Activated T-cell treated with anti-CD3 and anti-CD28 coated beads for 24 hours (primary cell): Measurements from ENCODE around the gene CEACAM5.

Experiments used
- DNase-seq: peaks from one replicate; pipeline ENCODE4 v3.0.0-alpha.2; 2020; ENCODE audit warnings: low read depth

The CEACAM5 gene

GRCh38 chr19:41708481-41708880, at the start of gene CEACAM5:
Gene CEACAM5, plus strand, starts transcription at chr19:41708626. Its CDS starts 106 bp downstream, at chr19:41708732.
- no peak for DNase-seq

DNA sequence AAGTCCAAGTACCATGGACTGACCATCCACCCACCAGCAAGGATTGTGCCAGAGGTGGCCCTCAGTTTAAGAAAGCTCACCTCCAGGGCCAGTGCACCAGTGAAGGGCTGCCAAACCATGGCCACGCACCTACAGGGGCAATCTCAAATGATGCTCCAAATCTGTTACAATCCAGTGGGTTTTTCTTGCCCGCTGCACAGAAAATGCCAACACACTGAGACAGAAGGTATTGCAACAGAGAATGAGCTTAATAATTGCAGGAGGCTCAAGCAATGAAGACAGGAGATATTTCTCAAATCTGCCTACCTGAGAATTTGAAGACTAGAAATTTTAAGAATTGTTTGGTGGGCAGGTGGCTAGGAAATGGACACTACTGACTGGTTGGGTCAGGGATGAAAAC, 42.4 kb upstream of the CEACAM5 start:
- no peak for DNase-seq

DNA sequence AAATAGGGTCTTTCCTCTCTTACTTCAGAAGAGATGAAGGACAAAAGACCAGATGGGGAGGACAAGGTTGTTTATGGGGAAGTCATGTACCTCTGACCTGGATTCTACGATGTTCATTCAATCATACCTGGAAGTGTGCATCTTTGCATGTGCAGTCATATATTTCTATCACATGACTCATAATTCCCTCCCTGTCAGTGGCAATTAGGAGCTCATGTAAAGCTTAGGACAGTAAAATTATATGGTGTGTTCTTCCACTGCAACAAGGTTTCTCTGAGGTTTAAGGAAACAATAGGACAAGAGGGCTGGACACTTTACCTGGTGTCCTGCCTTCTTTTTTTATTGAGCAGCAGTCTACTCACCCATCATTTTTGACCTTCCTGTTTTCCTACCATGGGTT, 40.1 kb upstream of the CEACAM5 start:
- no peak for DNase-seq

DNA sequence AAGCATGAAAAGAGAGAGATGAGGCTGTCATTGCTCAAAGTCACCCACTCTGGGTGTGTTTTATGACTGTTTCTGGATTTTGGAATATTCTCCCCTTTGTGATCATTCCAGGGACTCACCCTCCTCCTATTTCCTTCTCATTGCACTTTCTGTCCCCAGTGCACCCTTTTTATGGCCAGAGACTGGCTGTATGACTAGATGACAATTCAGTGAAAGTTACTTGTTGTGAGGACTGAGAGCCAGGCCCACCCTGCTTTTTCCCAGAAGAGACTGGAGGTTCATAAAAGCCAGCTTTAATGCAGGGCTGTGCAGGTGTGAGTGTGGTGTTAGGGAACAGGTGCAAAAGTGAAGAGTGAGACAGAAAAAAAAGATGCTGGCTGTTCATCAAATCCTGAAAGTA, 37.7 kb upstream of the CEACAM5 start:
- DNase-seq: no peak

GRCh38 chr19:41671486-41671885, 36.9 kb upstream of the CEACAM5 start:
- no peak for DNase-seq

DNA sequence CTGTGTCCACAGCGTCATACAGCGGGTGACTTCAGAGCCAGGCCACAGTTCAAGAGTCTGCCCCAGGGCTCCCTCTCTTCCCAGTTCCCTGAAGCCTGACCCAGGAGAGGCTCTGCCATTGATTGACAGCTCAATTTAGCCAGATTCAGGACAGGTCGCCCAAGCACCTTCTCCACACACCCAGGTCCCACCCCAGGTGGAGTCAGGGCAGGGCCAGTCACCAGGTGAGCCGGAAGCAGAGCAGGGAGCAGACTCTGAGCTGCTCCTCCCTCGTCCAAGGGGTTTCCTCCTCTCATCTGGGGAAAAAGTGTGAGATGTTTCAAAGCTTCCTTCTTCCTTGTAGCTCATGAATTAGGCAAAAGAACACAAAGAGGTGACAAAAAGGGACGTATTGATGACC, 26.0 kb upstream of the CEACAM5 start:
- DNase-seq: no peak

- DNase-seq: no peak
Observed at GRCh38 chr19:41687419-41687818, 21.0 kb upstream of the CEACAM5 start.

- DNase-seq: no peak
Observed at GRCh38 chr19:41688098-41688497, 20.3 kb upstream of the CEACAM5 start, which contains the start of gene CEACAM7. Gene CEACAM7, minus strand, starts transcription at chr19:41688270. Its CDS starts 105 bp downstream, at chr19:41688165.

- no peak for DNase-seq
Observed at GRCh38 chr19:41688687-41689086, 19.7 kb upstream of the CEACAM5 start.

DNA sequence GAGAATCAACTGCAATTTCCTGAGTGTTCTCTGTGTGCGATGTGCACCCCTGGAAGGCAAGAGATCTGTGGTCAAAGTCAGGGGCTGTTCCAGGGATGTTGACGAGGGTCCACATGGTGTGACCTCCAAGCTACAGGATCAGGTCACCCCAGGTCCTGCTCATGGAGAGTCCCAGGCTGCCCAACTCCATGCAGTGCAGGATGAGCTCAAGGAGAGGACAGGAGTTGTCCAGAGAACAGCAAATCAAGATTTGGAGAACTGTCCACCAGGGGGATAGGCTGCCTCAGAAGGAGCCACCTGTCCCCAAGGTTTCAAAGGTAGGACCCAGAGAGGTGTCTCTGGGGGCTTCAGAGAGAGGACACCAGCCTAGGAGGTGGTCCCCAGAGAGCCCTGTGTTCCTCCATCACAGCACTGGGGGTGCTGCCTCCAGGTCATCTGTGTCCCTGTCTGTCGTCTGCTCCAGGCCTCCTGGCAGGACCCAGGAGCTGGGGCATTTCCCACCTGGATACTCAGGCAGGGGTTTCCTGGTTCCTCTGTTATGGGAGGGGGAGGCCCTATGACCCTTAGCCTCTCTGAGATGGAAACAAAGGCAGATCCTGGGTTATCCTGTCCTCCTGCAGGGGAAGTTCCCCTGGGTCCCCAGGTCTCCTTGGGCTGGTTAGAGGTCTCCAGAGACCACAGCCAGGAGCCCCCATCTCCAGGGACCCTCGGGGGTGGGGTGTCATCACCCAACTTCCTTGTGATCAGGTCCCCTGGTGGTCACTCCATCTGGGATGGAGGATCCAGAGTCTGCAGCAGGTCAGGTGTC, 18.2 kb upstream of the CEACAM5 start:
- DNase-seq: no peak

- no peak for DNase-seq
Observed at GRCh38 chr19:41690801-41691065, 17.7 kb upstream of the CEACAM5 start.

GRCh38 chr19:41691268-41691970, 17.0 kb upstream of the CEACAM5 start:
- no peak for DNase-seq

GRCh38 chr19:41694196-41694595, 14.2 kb upstream of the CEACAM5 start:
- no peak for DNase-seq

DNA sequence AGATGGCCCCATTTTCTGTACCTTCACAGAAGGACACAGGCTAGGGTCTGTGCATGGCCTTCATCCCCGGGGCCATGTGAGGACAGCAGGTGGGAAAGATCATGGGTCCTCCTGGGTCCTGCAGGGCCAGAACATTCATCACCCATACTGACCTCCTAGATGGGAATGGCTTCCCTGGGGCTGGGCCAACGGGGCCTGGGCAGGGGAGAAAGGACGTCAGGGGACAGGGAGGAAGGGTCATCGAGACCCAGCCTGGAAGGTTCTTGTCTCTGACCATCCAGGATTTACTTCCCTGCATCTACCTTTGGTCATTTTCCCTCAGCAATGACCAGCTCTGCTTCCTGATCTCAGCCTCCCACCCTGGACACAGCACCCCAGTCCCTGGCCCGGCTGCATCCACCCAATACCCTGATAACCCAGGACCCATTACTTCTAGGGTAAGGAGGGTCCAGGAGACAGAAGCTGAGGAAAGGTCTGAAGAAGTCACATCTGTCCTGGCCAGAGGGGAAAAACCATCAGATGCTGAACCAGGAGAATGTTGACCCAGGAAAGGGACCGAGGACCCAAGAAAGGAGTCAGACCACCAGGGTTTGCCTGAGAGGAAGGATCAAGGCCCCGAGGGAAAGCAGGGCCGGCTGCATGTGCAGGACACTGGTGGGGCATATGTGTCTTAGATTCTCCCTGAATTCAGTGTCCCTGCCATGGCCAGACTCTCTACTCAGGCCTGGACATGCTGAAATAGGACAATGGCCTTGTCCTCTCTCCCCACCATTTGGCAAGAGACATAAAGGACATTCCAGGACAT, 13.4 kb upstream of the CEACAM5 start:
- no peak for DNase-seq

GRCh38 chr19:41695745-41696144, 12.7 kb upstream of the CEACAM5 start:
- DNase-seq: no peak

DNA sequence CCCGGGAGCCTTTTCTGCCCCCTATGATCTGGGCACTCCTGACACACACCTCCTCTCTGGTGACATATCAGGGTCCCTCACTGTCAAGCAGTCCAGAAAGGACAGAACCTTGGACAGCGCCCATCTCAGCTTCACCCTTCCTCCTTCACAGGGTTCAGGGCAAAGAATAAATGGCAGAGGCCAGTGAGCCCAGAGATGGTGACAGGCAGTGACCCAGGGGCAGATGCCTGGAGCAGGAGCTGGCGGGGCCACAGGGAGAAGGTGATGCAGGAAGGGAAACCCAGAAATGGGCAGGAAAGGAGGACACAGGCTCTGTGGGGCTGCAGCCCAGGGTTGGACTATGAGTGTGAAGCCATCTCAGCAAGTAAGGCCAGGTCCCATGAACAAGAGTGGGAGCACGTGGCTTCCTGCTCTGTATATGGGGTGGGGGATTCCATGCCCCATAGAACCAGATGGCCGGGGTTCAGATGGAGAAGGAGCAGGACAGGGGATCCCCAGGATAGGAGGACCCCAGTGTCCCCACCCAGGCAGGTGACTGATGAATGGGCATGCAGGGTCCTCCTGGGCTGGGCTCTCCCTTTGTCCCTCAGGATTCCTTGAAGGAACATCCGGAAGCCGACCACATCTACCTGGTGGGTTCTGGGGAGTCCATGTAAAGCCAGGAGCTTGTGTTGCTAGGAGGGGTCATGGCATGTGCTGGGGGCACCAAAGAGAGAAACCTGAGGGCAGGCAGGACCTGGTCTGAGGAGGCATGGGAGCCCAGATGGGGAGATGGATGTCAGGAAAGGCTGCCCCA, 11.8 kb upstream of the CEACAM5 start:
- no peak for DNase-seq

DNA sequence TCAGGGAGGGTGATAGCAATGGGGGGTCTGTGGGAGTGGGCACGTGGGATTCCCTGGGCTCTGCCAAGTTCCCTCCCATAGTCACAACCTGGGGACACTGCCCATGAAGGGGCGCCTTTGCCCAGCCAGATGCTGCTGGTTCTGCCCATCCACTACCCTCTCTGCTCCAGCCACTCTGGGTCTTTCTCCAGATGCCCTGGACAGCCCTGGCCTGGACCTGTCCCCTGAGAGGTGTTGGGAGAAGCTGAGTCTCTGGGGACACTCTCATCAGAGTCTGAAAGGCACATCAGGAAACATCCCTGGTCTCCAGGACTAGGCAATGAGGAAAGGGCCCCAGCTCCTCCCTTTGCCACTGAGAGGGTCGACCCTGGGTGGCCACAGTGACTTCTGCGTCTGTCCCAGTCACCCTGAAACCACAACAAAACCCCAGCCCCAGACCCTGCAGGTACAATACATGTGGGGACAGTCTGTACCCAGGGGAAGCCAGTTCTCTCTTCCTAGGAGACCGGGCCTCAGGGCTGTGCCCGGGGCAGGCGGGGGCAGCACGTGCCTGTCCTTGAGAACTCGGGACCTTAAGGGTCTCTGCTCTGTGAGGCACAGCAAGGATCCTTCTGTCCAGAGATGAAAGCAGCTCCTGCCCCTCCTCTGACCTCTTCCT, 11.1 kb upstream of the CEACAM5 start:
- no peak for DNase-seq

GRCh38 chr19:41698746-41699230, 9.6 kb upstream of the CEACAM5 start:
- DNase-seq: no peak

DNA sequence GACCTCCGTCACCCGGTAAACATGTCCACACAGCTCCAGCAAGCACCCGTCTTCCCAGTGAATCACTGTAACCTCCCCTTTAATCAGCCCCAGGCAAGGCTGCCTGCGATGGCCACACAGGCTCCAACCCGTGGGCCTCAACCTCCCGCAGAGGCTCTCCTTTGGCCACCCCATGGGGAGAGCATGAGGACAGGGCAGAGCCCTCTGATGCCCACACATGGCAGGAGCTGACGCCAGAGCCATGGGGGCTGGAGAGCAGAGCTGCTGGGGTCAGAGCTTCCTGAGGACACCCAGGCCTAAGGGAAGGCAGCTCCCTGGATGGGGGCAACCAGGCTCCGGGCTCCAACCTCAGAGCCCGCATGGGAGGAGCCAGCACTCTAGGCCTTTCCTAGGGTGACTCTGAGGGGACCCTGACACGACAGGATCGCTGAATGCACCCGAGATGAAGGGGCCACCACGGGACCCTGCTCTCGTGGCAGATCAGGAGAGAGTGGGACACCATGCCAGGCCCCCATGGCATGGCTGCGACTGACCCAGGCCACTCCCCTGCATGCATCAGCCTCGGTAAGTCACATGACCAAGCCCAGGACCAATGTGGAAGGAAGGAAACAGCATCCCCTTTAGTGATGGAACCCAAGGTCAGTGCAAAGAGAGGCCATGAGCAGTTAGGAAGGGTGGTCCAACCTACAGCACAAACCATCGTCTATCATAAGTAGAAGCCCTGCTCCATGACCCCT, 9.0 kb upstream of the CEACAM5 start:
- DNase-seq: no peak

GRCh38 chr19:41699968-41700323, 8.5 kb upstream of the CEACAM5 start:
- DNase-seq: no peak
